Right cardiac atrium (tissue), 5 donors: Measurements from ENCODE around the gene ZNF710. TPM values are rescaled to one million over a fixed set of nuclear protein-coding genes. Genes with fewer than 3 reads are reported as not detected.
A peak's percentile ranks its signal among the peaks of the same experiment; 100 is the strongest.

ENCODE experiments used
- ATAC-seq, 2 donors: fragments of 200-7000 bp; cut with Tn5 transposase; one replicate each; pipeline versions ENCODE4 v1.8.0 to v1.9.1; 2020; ENCODE audit warnings: moderate library complexity in 2 of 2, mild to moderate bottlenecking in 1 of 2
- DNase-seq, 3 donors: peaks; one replicate each; pipeline ENCODE4 v3.0.0-alpha.2; 2020
- H3K27ac ChIP-seq: one replicate; pipeline ENCODE4 v1.5.1; 2013; ENCODE audit warnings: mild to moderate bottlenecking, low read length, control low read depth, moderate library complexity
- H3K27me3 ChIP-seq: one replicate; pipeline ENCODE4 v1.6.1; 2013; ENCODE audit not compliant: control insufficient read depth, insufficient read depth
- H3K4me1 ChIP-seq: one replicate; pipeline ENCODE4 v1.6.1; 2013; ENCODE audit warnings: low read length; ENCODE audit not compliant: control insufficient read depth, insufficient read depth
- H3K4me3 ChIP-seq: one replicate; pipeline ENCODE4 v1.5.1; 2013; ENCODE audit warnings: low read length, control low read depth
- H3K9me3 ChIP-seq: one replicate; pipeline ENCODE4 v1.6.1; 2013; ENCODE audit warnings: low read length; ENCODE audit not compliant: control insufficient read depth
- WGBS: extraction: QIAGEN DNeasy Blood & Tissue Kit; methylation state at CpG from one replicate; pipeline ENCODE4 v1.1.7; 2013; 5-methylcytosine and 5-hydroxymethylcytosine counted together
- intact Hi-C, 4 donors: fragments of 100-400 bp; cut with DNase I; formaldehyde crosslinking; loops; one replicate each; pipeline versions ENCODE4 v1.11.0 to v1.14.0; 2022 to 2023
- polyA plus RNA-seq: library from polyadenylated mRNA; stranded (reverse); fragments of 200-250 nt; gene quantifications from one replicate; pipeline ENCODE4 v1.2.3, GENCODE V29; 2013
- total RNA-seq, 4 donors: library from RNA; stranded (reverse); fragmentation: NEBNext Ultra II Directional; extraction: Animal tissue kit (Norgen Biotek cat#: 25700); gene quantifications; one replicate each; pipeline ENCODE4 v1.2.1, GENCODE V29; 2021
- donor health status: healthy with polysubstance abuse.
- donor health status: DM: no; HTN: yes; CAD: no.
- donor health status: DM: no; HTN: no; CAD: no.
- donor health status: DM: no; HTN: yes; CAD: no; lungs with severe emphysema.
- donor health status: DM: yes; HTN: yes; CAD: no.

ZNF710 gene
- total and polyA plus RNA-seq, 5 donors, result 3.4 to 10.2 (median 7.8) TPM

DNA sequence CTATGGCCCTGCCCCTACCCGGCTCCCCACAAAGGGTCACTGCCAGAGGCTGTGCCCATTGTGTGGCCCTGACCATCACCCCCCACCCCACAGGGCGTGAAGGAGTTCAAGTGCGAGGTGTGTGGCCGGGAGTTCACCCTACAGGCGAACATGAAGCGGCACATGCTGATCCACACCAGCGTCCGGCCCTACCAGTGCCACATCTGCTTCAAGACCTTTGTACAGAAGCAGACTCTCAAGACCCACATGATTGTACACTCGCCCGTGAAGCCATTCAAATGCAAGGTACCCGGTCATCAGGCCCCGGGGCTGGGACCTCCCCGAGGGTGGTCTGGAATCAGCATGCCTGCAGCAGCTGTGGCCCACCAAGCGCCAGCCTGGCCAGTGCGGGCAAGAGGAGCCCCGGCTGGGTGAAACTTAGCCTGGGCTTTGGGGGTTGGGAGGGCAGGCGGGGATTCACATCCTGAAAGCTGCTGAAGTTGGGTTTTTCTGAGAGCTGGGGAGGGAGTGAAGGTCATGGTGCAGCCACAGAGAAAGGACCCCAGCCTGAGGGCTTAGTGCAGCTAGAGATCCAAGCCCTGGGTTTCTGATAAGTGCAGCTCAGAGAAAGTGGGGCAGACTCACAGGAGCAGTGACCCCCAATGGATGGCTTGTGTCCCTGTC lies 72.0 kb downstream of the ZNF710 start:
- Histone ChIP-seq H3K9me3 (no peaks in the 10 kb centered on the region), H3K27ac (no peak overlapping the region), H3K4me1 (no peaks in the 10 kb centered on the region), H3K4me3 (no peak overlapping the region), H3K27me3 (no peaks in the 10 kb centered on the region)
- intact Hi-C loops, result loop anchor here in 3 of 4 donors (5.0 to 10.0 kb wide), 4 partner anchors 71 to 181 kb away; partner anchors contain the start of genes AP3S2 (in 1 of the 3) and ZNF710 (in 1 of the 3)
- ATAC-seq (no peak), DNase-seq (no peak)
- 92% methylated on average over 17 of the region's 17 CpGs for WGBS

DNA sequence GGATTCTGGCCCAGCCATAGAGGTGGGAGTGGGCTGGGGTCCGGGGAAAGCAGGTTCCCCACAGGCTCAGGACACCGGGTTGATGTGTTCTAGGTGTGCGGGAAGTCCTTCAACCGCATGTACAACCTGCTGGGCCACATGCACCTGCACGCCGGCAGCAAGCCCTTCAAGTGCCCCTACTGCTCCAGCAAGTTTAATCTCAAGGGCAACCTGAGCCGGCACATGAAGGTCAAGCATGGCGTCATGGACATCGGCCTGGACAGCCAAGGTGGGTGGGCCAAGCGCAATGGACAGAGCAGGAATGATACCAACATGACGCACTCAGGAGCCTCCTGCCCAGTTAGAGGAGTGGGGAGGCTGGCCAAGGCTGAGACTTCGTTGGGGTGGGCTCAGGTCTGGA lies 72.9 kb downstream of the ZNF710 start:
- H3K9me3 ChIP-seq, result no peaks in the 10 kb centered on the region
- 89% methylated on average over 12 of the region's 12 CpGs for WGBS
- DNase-seq (no peak), ATAC-seq (no peak)
- no peaks in the 10 kb centered on the region for H3K4me1 ChIP-seq
- no peak overlapping the region for H3K4me3 ChIP-seq
- H3K27me3 ChIP-seq, result no peaks in the 10 kb centered on the region
- intact Hi-C loops, result loop anchor here in 3 of 4 donors (5.0 to 10.0 kb wide), 4 partner anchors 72 to 182 kb away; partner anchors contain the start of genes AP3S2 (in 1 of the 3) and ZNF710 (in 1 of the 3)
- H3K27ac ChIP-seq, result no peak overlapping the region

GRCh38 chr15:90074916-90075315 lies 73.8 kb downstream of the ZNF710 start:
- WGBS, result 72% methylated on average over 5 of the region's 5 CpGs
- intact Hi-C loops, result loop anchor here in 3 of 4 donors (5.0 to 10.0 kb wide), 4 partner anchors 73 to 183 kb away; partner anchors contain the start of genes AP3S2 (in 1 of the 3) and ZNF710 (in 1 of the 3)
- H3K9me3 ChIP-seq, result no peaks in the 10 kb centered on the region
- H3K27ac ChIP-seq, result no peak overlapping the region
- DNase-seq (no peak), ATAC-seq (no peak)
- no peaks in the 10 kb centered on the region for H3K27me3 ChIP-seq
- H3K4me3 ChIP-seq, result no peak overlapping the region
- H3K4me1 ChIP-seq, result no peaks in the 10 kb centered on the region

GRCh38 chr15:90075420-90076289 lies 74.5 kb downstream of the ZNF710 start:
- WGBS, result 73% methylated on average over 13 of the region's 13 CpGs
- intact Hi-C loops, result loop anchor here in 1 of 4 donors (10.0 kb wide), 1 partner anchor 171 kb away; no protein-coding TSS in a partner anchor
- ATAC-seq, result no peak

GRCh38 chr15:90076716-90077115 lies 75.6 kb downstream of the ZNF710 start:
- DNase-seq (no peak), ATAC-seq (no peak)
- no peak overlapping the region for H3K27ac ChIP-seq
- no peaks in the 10 kb centered on the region for H3K27me3 ChIP-seq
- no peaks in the 10 kb centered on the region for H3K4me1 ChIP-seq
- no peaks in the 10 kb centered on the region for H3K9me3 ChIP-seq
- H3K4me3 ChIP-seq, result no peak overlapping the region
- intact Hi-C loops, result loop anchor here in 1 of 4 donors (10.0 kb wide), 1 partner anchor 172 kb away; no protein-coding TSS in a partner anchor
- 82% methylated on average over 6 of the region's 6 CpGs for WGBS

More at GRCh38 chr15:90075420-90076289, 74.5 kb downstream of the ZNF710 start:
- H3K4me3 ChIP-seq, result no peak overlapping the region
- H3K4me1 ChIP-seq, result no peaks in the 10 kb centered on the region
- H3K27me3 ChIP-seq, result no peaks in the 10 kb centered on the region
- DNase-seq, result no peak
- no peak overlapping the region for H3K27ac ChIP-seq
- no peaks in the 10 kb centered on the region for H3K9me3 ChIP-seq

DNA sequence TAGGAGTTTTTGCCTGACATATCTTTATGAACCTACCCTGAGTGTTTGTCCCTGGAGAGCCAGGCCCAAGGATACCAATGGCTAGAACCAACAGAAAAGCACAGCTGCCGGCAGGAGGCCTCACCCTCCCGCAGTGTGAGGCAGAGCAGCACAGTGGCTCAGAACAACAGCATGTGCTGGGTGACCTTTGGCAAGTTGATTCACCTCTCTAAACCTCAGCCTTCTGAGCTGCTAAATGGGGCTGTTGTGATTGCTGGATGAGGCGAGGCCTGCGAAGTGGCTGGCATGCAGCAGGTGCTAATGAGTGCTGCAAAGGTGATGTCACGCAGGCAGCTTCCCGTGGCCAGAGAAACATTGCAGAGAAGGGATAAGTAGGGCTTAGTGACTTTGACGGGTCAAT lies 77.8 kb downstream of the ZNF710 start:
- intact Hi-C loops, result loop anchor here in 1 of 4 donors (10.0 kb wide), 1 partner anchor 174 kb away; no protein-coding TSS in a partner anchor
- 86% methylated on average over 7 of the region's 7 CpGs for WGBS
- ATAC-seq, result no peak
- Histone ChIP-seq H3K4me1 (no peaks in the 10 kb centered on the region), H3K4me3 (no peak overlapping the region), H3K27ac (no peak overlapping the region), H3K27me3 (no peaks in the 10 kb centered on the region), H3K9me3 (no peaks in the 10 kb centered on the region)
- no peak for DNase-seq

GRCh38 chr15:90079619-90080457 lies 78.7 kb downstream of the ZNF710 start:
- ATAC-seq (peak in 1 of 2 donors; percentile 10), DNase-seq (no peak)
- no peak overlapping the region for H3K4me3 ChIP-seq
- no peaks in the 10 kb centered on the region for H3K9me3 ChIP-seq
- H3K27me3 ChIP-seq, result no peaks in the 10 kb centered on the region
- intact Hi-C loops, result loop anchor here in 3 of 4 donors (5.0 to 10.0 kb wide), 3 partner anchors 175 to 315 kb away; no protein-coding TSS in a partner anchor
- no peak overlapping the region for H3K27ac ChIP-seq
- no peaks in the 10 kb centered on the region for H3K4me1 ChIP-seq
- 89% methylated on average over 28 of the region's 28 CpGs for WGBS

GRCh38 chr15:90080458-90080755 lies 79.3 kb downstream of the ZNF710 start:
- Histone ChIP-seq H3K9me3 (no peaks in the 10 kb centered on the region), H3K27me3 (no peaks in the 10 kb centered on the region), H3K4me3 (no peak overlapping the region), H3K27ac (no peak overlapping the region), H3K4me1 (no peaks in the 10 kb centered on the region)
- intact Hi-C loops, result loop anchor here in 2 of 4 donors (5.0 to 10.0 kb wide), 2 partner anchors 183 to 316 kb away; no protein-coding TSS in a partner anchor
- 77% methylated on average over 9 of the region's 9 CpGs for WGBS
- DNase-seq, result no peak
- no peak for ATAC-seq

DNA sequence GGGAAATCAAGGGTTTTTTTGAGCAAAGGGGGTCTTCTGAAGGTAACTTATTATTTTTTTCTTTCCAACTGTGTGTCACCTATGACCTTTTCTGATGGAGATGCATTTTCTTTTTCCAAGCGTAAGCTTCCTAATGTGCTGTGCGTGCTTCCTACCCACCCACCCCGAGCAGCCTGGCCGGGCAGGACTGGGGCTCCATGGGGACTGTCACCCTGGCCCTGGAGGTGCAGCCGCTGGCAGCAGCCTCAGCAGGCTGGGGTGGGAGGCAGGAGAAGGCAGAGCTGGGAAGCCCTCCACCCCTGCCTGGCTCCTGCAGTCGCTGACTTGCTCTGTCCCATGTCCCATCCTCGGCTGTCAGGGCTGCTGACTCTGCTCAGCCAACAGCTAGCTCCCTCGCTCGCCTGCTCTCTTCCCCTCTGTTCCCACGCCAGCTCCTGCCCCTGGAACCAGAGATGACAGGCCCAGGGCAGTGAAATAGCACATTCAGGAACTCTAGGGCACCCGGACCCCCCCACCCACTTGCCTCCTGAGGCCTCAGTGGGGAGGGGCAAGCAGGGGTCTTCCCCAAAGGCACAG lies 79.8 kb downstream of the ZNF710 start:
- intact Hi-C loops, result loop anchor here in 2 of 4 donors (5.0 to 10.0 kb wide), 2 partner anchors 184 to 316 kb away; no protein-coding TSS in a partner anchor

More for the DNA sequence above, 79.8 kb downstream of the ZNF710 start:
- Histone ChIP-seq H3K27me3 (no peaks in the 10 kb centered on the region), H3K4me1 (no peaks in the 10 kb centered on the region), H3K4me3 (no peak overlapping the region), H3K27ac (no peak overlapping the region), H3K9me3 (no peaks in the 10 kb centered on the region)
- 70% methylated on average over 11 of the region's 11 CpGs for WGBS
- ATAC-seq (peak in 1 of 2 donors; percentile 12), DNase-seq (no peak)
